Measurements from ENCODE around the gene ARMC9.

GRCh38 chr2:231348173-231348572 lies 149.7 kb downstream of the ARMC9 start:
- no peak for TF ChIP-seq CTCF (IDR thresholded peaks at IDR 0.05 in 2 of 3, conservative IDR thresholded peaks at IDR 0.05 in 1 of 3; ENCODE audit: borderline replicate concordance in 1 of 3, insufficient read depth in 1 of 3, low read depth in 2 of 3, low read length in 2 of 3)
- TF ChIP-seq ZFX (IDR thresholded peaks at IDR 0.05), result no peak
- no peak for TF ChIP-seq SP1 (IDR thresholded peaks at IDR 0.05; ENCODE audit: low read depth)
- TF ChIP-seq EGR1 (IDR thresholded peaks at IDR 0.05; ENCODE audit: low read depth), result no peak
- no peak for TF ChIP-seq ZNF274 (IDR thresholded peaks at IDR 0.05; ENCODE audit: low read depth, low read length)
- TF ChIP-seq YY1 (IDR thresholded peaks at IDR 0.05; ENCODE audit: extremely low read depth, insufficient replicate concordance, low read depth, low read length), result no peak
- no peak for TF ChIP-seq POLR2AphosphoS5 (IDR thresholded peaks at IDR 0.05; ENCODE audit: low read depth, low read length)
- no peak for TF ChIP-seq POLR2A (IDR thresholded peaks at IDR 0.05; ENCODE audit: borderline replicate concordance, extremely low read depth, insufficient read depth, insufficient read length)
- no peak for TF ChIP-seq EZH2phosphoT487 (IDR thresholded peaks at IDR 0.05; ENCODE audit: borderline replicate concordance)
- TF ChIP-seq MAX (IDR thresholded peaks at IDR 0.05), result no peak
- TF ChIP-seq JUND (IDR thresholded peaks at IDR 0.05), result no peak
- no peak for TF ChIP-seq RAD21 (IDR thresholded peaks at IDR 0.05; ENCODE audit: low read depth)
- no peak for TF ChIP-seq TCF7L2 (IDR thresholded peaks at IDR 0.05; ENCODE audit: borderline replicate concordance, extremely low read depth, insufficient read depth, insufficient read length)
